K562 (cell line): ENCODE measurements around the gene GDF15. TPM values are rescaled to one million over a fixed set of nuclear protein-coding genes. Genes with fewer than 3 reads are reported as not detected.

Experiments
- AFF4 ChIP-seq: sonication (generic); formaldehyde crosslinking; IDR thresholded peaks from 2 replicates; pipeline ENCODE4 v1.8.0; 2023; ENCODE audit warnings: mild to moderate bottlenecking, missing genetic modification reagents
- C11orf30 ChIP-seq: fragments of 450-650 bp; IDR thresholded peaks from 2 replicates; pipeline ENCODE4 v1.6.1; 2016; ENCODE audit warnings: low read depth, mild to moderate bottlenecking
- CBFA2T2 ChIP-seq: fragments of 450-650 bp; conservative IDR thresholded peaks from 2 replicates; pipeline ENCODE4 v1.6.1; 2017; ENCODE audit warnings: mild to moderate bottlenecking
- CBX2 ChIP-seq: fragments of 200-600 bp; sonication (generic); IDR thresholded peaks from one replicate; pipeline ENCODE4 v1.6.1; 2012; ENCODE audit warnings: mild to moderate bottlenecking, low read length, inconsistent platforms; ENCODE audit not compliant: insufficient read depth, poor library complexity, severe bottlenecking
- E2F1 ChIP-seq: sonication (generic); formaldehyde crosslinking; IDR thresholded peaks from 2 replicates; pipeline ENCODE4 v1.8.1; 2023; ENCODE audit warnings: mild to moderate bottlenecking, missing genetic modification reagents, moderate library complexity
- FOXM1 ChIP-seq, 2 experiments: fragments of 450-650 bp in 1 of 2; sonication (generic) in 1 of 2; formaldehyde crosslinking in 1 of 2; IDR thresholded peaks; 2 replicates each; pipeline versions ENCODE4 v1.6.1 to v1.9.0; 2017 to 2022; ENCODE audit warnings: low read depth in 2 of 2, mild to moderate bottlenecking in 2 of 2, missing genetic modification reagents in 1 of 2, moderate library complexity in 1 of 2
- GATA2 ChIP-seq: sonication (generic); formaldehyde crosslinking; IDR thresholded peaks from 2 replicates; pipeline ENCODE4 v1.4.0; 2020; ENCODE audit warnings: mild to moderate bottlenecking, missing genetic modification reagents
- HDAC2 ChIP-seq: fragments of 450-650 bp; IDR thresholded peaks from 2 replicates; pipeline ENCODE4 v1.6.1; 2016; ENCODE audit warnings: mild to moderate bottlenecking
- HMG20A ChIP-seq: fragments of 450-650 bp; formaldehyde crosslinking; conservative IDR thresholded peaks from 2 replicates; pipeline ENCODE4 v1.4.0; 2020; ENCODE audit warnings: mild to moderate bottlenecking, mixed read lengths
- KLF10 ChIP-seq: fragments of 250-450 bp; sonication (Bioruptor Pico); IDR thresholded peaks from 2 replicates; pipeline ENCODE4 v1.6.1; 2021; ENCODE audit warnings: matching md5 sums
- KLF13 ChIP-seq: fragments of 450-650 bp; IDR thresholded peaks from 2 replicates; pipeline ENCODE4 v1.6.1; 2016; ENCODE audit warnings: missing genetic modification characterization, low read depth, mild to moderate bottlenecking, missing compliant biosample characterization, moderate library complexity, borderline replicate concordance
- MYNN ChIP-seq, 2 experiments: sonication (generic); formaldehyde crosslinking in 1 of 2; IDR thresholded peaks; 2 replicates each; pipeline versions ENCODE4 v1.5.0 to v1.6.1; 2016 to 2020; ENCODE audit warnings: antibody characterized with exemption in 1 of 2, missing genetic modification reagents in 1 of 2
- NCOA4 ChIP-seq: fragments of 450-650 bp; IDR thresholded peaks from 2 replicates; pipeline ENCODE4 v1.6.1; 2018; ENCODE audit warnings: mild to moderate bottlenecking; ENCODE audit not compliant: partially characterized antibody
- PHB ChIP-seq: fragments of 250-450 bp; sonication (Bioruptor Pico); IDR thresholded peaks from 2 replicates; pipeline ENCODE4 v1.5.0; 2021
- PHF21A ChIP-seq: fragments of 450-650 bp; IDR thresholded peaks from 2 replicates; pipeline ENCODE4 v1.6.1; 2017; ENCODE audit warnings: low read depth, borderline replicate concordance
- RB1 ChIP-seq: fragments of 450-650 bp; IDR thresholded peaks from 2 replicates; pipeline ENCODE4 v1.6.1; 2017; ENCODE audit warnings: low read depth, mild to moderate bottlenecking
- RUNX1 ChIP-seq: sonication (generic); IDR thresholded peaks from 2 replicates; pipeline ENCODE4 v1.6.1; 2016; ENCODE audit warnings: antibody characterized with exemption, low read depth
- SAP30 ChIP-seq: fragments of 200-600 bp; sonication (generic); IDR thresholded peaks from 2 replicates; pipeline ENCODE4 v1.6.1; 2012; ENCODE audit warnings: borderline replicate concordance, low read depth, mild to moderate bottlenecking, moderate library complexity, low read length, control low read depth, inconsistent platforms; ENCODE audit not compliant: insufficient read depth, poor library complexity, severe bottlenecking
- SMARCA5 ChIP-seq: fragments of 450-650 bp; IDR thresholded peaks from 2 replicates; pipeline ENCODE4 v1.6.1; 2016
- TEAD1 ChIP-seq, 2 experiments: fragments of 450-650 bp in 1 of 2; sonication (generic) in 1 of 2; formaldehyde crosslinking; IDR thresholded peaks; 2 replicates each; pipeline versions ENCODE4 v1.4.0 to v1.8.0; 2020 to 2022; ENCODE audit warnings: mild to moderate bottlenecking in 2 of 2, missing genetic modification reagents in 1 of 2
- WHSC1 ChIP-seq: IDR thresholded peaks from one replicate; pipeline ENCODE4 v1.6.1; 2012; ENCODE audit warnings: low read length, control low read depth, inconsistent platforms
- ZFX ChIP-seq: sonication (generic); formaldehyde crosslinking; IDR thresholded peaks from 2 replicates; pipeline ENCODE4 v1.8.0; 2022; ENCODE audit warnings: mild to moderate bottlenecking, missing genetic modification reagents, moderate library complexity
- ZNF41 ChIP-seq: fragments of 250-450 bp; sonication (Bioruptor Pico); conservative IDR thresholded peaks from 2 replicates; pipeline ENCODE4 v1.4.0; 2020; ENCODE audit warnings: mild to moderate bottlenecking
- ZNF507 ChIP-seq: conservative IDR thresholded peaks from 2 replicates; pipeline ENCODE4 v1.6.1; 2017; ENCODE audit warnings: missing genetic modification characterization, missing compliant biosample characterization
- polyA plus RNA-seq, 8 experiments: library from polyadenylated mRNA; depleted of rRNA in 4 of 8; stranded (reverse) in 5 of 8; unstranded in 3 of 8; fragments of >200 nt; fragmentation: Nextera tagmentation in 2 of 8; fragmentation: Illumina TruSeq in 1 of 8; extraction: Ambion mirVana in 2 of 8; extraction: Trizol in 1 of 8; gene quantifications; 2 replicates each; pipeline versions ENCODE4 v1.2.1 to v1.2.3, GENCODE V29; 2011 to 2014; ENCODE audit warnings: inconsistent platforms in 1 of 8, missing spikeins in 1 of 8
- total RNA-seq, 7 experiments: library from RNA; depleted of rRNA in 6 of 7; stranded (reverse); fragments of >200 nt in 6 of 7; fragmentation: Illumina TruSeq in 2 of 7; extraction: Trizol in 2 of 7; gene quantifications; 2 replicates each; pipeline versions ENCODE4 v1.2.1 to v1.2.3, GENCODE V29; 2011 to 2021; ENCODE audit warnings: low replicate concordance in 1 of 7

The GDF15 gene
- total and polyA plus RNA-seq, 9 of the 15 experiments (the other 6 are each of a cell fraction or from before 2014, with no cell fraction given) = 2.3 to 82.4 (median 12.5) TPM

- TF ChIP-seq AFF4 (peak; percentile 98), PHB (CRISPR knock-in tag) (0 out of 2 replicates have a peak, but pooled peaks have one; percentile 17), GATA2 (no peak), CBFA2T2 (peak; percentile 35; the same call in 1 of the 2 replicates), C11orf30 (no peak), RUNX1 (no peak; the same call in 1 of the 2 replicates), MYNN (IDR thresholded peaks at IDR 0.05) (peak; percentile 81), MYNN (CRISPR knock-in tag; IDR thresholded peaks at IDR 0.05) (no peak), ZNF41 (CRISPR knock-in tag) (no peak), HMG20A (CRISPR knock-in tag) (no peak), PHF21A (peak; percentile 79), E2F1 (CRISPR knock-in tag) (peak; percentile 96), NCOA4 (no peak), KLF13 (tag) (0 out of 2 replicates have a peak, but pooled peaks have one; percentile 8), WHSC1 (no peak), ZNF507 (tag) (no peak), TEAD1 (CRISPR knock-in tag; IDR thresholded peaks at IDR 0.05) (peak; percentile 71 to 94), KLF10 (CRISPR knock-in tag) (no peak), RB1 (peak; percentile 99), SMARCA5 (peak; percentile 93; the same call in 1 of the 2 replicates), SAP30 (no peak), FOXM1 (IDR thresholded peaks at IDR 0.05; ENCODE audit: low read depth) (no peak), FOXM1 (CRISPR knock-in tag; IDR thresholded peaks at IDR 0.05; ENCODE audit: low read depth) (peak; percentile 94; the same call in 1 of the 2 replicates), ZFX (CRISPR knock-in tag) (peak; percentile 78), CBX2 (no peak), HDAC2 (peak; percentile 63)
Measured at GRCh38 chr19:18388100-18388959, 2.4 kb downstream of the GDF15 start (continued).
